Measurements from ENCODE around the gene GPC5. TPM values are rescaled to one million over a fixed set of nuclear protein-coding genes. Genes with fewer than 3 reads are reported as not detected.
A peak's percentile ranks its signal among the peaks of the same experiment; 100 is the strongest.

Gene GPC5
- total and polyA plus RNA-seq, 7 donors, result 0.23 TPM; not detected in 6

- 43 to 50% (median 46%) methylated on average over 4 of the region's 4 CpGs for WGBS, 3 donors
- Histone ChIP-seq H3K27ac (no peak overlapping the region), H3K4me1 (no peaks in the 10 kb centered on the region), H3K36me3 (ENCODE audit: insufficient read depth in 1 of 2, low read depth in 1 of 2) (no peaks in the 10 kb centered on the region), H3K9me3 (no peaks in the 10 kb centered on the region), H3K4me3 (peak overlapping the region; percentile 36), H3K27me3 (ENCODE audit: insufficient read depth in 3 of 3, low read length in 2 of 3) (no peaks in the 10 kb centered on the region)
- ATAC-seq (no peak), DNase-seq (no peak)
- TF ChIP-seq, protein P1, sequence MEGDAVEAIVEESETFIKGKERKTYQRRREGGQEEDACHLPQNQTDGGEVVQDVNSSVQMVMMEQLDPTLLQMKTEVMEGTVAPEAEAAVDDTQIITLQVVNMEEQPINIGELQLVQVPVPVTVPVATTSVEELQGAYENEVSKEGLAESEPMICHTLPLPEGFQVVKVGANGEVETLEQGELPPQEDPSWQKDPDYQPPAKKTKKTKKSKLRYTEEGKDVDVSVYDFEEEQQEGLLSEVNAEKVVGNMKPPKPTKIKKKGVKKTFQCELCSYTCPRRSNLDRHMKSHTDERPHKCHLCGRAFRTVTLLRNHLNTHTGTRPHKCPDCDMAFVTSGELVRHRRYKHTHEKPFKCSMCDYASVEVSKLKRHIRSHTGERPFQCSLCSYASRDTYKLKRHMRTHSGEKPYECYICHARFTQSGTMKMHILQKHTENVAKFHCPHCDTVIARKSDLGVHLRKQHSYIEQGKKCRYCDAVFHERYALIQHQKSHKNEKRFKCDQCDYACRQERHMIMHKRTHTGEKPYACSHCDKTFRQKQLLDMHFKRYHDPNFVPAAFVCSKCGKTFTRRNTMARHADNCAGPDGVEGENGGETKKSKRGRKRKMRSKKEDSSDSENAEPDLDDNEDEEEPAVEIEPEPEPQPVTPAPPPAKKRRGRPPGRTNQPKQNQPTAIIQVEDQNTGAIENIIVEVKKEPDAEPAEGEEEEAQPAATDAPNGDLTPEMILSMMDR (IDR thresholded peaks at IDR 0.05), result no peak
- intact Hi-C loops (cut with DNase I), result no loop called here
Measured at GRCh38 chr13:92806215-92806614, 1407.8 kb downstream of the GPC5 start.

GRCh38 chr13:92807353-92807752 is 1408.9 kb downstream of the GPC5 start:
- intact Hi-C loops (cut with DNase I), result no loop called here
- Histone ChIP-seq H3K27me3 (ENCODE audit: insufficient read depth in 3 of 3, low read length in 2 of 3) (no peaks in the 10 kb centered on the region), H3K4me3 (no peak overlapping the region), H3K36me3 (ENCODE audit: insufficient read depth in 1 of 2, low read depth in 1 of 2) (no peaks in the 10 kb centered on the region), H3K4me1 (no peaks in the 10 kb centered on the region), H3K9me3 (no peaks in the 10 kb centered on the region), H3K27ac (no peak overlapping the region)
- 12 to 31% (median 19%) methylated on average over 3 of the region's 3 CpGs for WGBS, 3 donors
- ATAC-seq (no peak), DNase-seq (no peak)
- TF ChIP-seq, protein P1 (IDR thresholded peaks at IDR 0.05), result no peak

DNA sequence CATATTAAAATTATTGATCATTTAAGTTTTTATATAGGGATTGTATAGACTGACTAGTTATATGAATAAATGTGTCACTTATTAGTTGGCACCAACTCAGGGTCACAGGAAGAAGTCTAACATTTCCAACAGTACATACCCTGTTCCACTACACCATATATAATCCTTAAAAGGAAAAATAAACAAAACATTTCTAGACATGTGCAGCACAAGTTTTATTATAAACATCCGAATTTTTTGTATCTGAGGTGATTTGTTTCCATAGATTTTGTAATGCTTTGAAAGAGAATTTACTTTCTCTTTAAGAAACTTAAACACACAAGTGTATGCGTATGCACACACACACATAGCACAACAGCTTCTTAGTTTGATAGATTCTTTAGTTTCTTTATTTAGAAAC is 1409.5 kb downstream of the GPC5 start:
- no peaks in the 10 kb centered on the region for H3K4me1 ChIP-seq

DNA sequence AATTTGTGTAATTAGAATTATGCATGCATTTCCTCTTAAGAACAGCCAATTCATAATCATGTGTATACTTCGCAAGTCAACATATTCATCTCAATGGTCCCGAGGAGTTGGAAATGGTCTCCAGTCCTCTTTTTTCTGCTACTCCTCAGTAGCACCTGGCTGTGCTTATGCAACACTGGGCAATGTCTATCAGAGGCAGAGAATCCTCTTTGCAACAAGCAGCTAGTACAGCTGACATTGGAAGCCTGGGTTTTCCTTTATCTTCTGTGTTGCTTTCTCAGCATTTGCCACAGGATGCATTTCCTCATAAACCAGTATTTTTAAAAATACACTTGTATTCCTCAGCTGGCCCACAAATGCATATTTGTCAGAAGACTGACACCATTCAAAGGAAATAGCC is 1422.9 kb downstream of the GPC5 start:
- H3K27ac ChIP-seq, result no peak overlapping the region
- no peak overlapping the region for H3K4me3 ChIP-seq
- TF ChIP-seq, protein P1 (IDR thresholded peaks at IDR 0.05), result no peak
- 44 to 61% (median 53%) methylated on average over 2 of the region's 2 CpGs for WGBS, 3 donors
- no peaks in the 10 kb centered on the region for H3K27me3 ChIP-seq (ENCODE audit: insufficient read depth in 3 of 3, low read length in 2 of 3)
- intact Hi-C loops (cut with DNase I), result no loop called here
- H3K4me1 ChIP-seq, result no peaks in the 10 kb centered on the region
- DNase-seq (no peak), ATAC-seq (no peak)
- no peaks in the 10 kb centered on the region for H3K9me3 ChIP-seq
- no peaks in the 10 kb centered on the region for H3K36me3 ChIP-seq (ENCODE audit: insufficient read depth in 1 of 2, low read depth in 1 of 2)

More for the DNA sequence above, 1409.5 kb downstream of the GPC5 start:
- no peak overlapping the region for H3K27ac ChIP-seq
- ATAC-seq, result no peak
- TF ChIP-seq, protein P1 (IDR thresholded peaks at IDR 0.05), result no peak
- no peak overlapping the region for H3K4me3 ChIP-seq
- no peaks in the 10 kb centered on the region for H3K36me3 ChIP-seq (ENCODE audit: insufficient read depth in 1 of 2, low read depth in 1 of 2)
- no peaks in the 10 kb centered on the region for H3K9me3 ChIP-seq
- intact Hi-C loops (cut with DNase I), result no loop called here
- 84 to 89% (median 88%) methylated on average over 2 of the region's 2 CpGs for WGBS, 3 donors
- H3K27me3 ChIP-seq (ENCODE audit: insufficient read depth in 3 of 3, low read length in 2 of 3), result no peaks in the 10 kb centered on the region
- DNase-seq, result no peak

DNA sequence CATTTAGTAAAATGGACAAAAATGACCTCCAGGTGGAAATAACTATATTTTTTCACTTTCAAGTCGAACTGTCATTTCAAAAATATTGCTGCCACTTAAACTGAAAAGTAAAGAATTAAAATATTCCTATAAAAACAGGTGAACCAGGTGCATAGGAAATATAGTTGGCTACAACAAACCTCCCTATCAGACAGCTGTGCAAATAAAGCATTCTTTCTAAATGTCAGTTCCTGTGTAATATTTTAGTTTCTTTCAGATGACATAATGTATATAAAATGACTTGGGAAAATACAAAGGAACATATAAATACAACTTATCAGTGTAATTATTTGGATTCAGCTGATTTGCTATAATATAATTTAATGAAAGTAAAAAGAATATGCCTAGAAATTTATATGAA is 1424.6 kb downstream of the GPC5 start:
- ATAC-seq, result no peak
- no peak for DNase-seq
- intact Hi-C loops (cut with DNase I), result no loop called here
- no peak overlapping the region for H3K27ac ChIP-seq
- no peak overlapping the region for H3K4me3 ChIP-seq
- no peaks in the 10 kb centered on the region for H3K4me1 ChIP-seq
- H3K36me3 ChIP-seq (ENCODE audit: insufficient read depth in 1 of 2, low read depth in 1 of 2), result no peaks in the 10 kb centered on the region
- WGBS, 3 donors, result 53 to 57% (median 56%) methylated on average over 1 of the region's 1 CpG
- no peaks in the 10 kb centered on the region for H3K9me3 ChIP-seq
- TF ChIP-seq, protein P1 (IDR thresholded peaks at IDR 0.05), result no peak
- H3K27me3 ChIP-seq (ENCODE audit: insufficient read depth in 3 of 3, low read length in 2 of 3), result no peaks in the 10 kb centered on the region
